ENCODE results near the gene TGFA. TPM values are rescaled to one million over a fixed set of nuclear protein-coding genes. Genes with fewer than 3 reads are reported as not detected.
A peak's percentile ranks its signal among the peaks of the same experiment; 100 is the strongest.

The TGFA gene
- total RNA-seq, 1 donor from 2014 or later: 1.4 TPM

GRCh38 chr2:70515938-70516337 lies 37.7 kb downstream of the TGFA start:
- Histone ChIP-seq H3K9me3 (ENCODE audit: insufficient read depth, low read depth, low read length) (no peaks in the 10 kb centered on the region), H3K9ac (ENCODE audit: low read length) (no peak overlapping the region), H3K79me2 (ENCODE audit: insufficient read depth, low read length) (no peaks in the 10 kb centered on the region), H3K4me3 (ENCODE audit: insufficient read depth, low read depth, low read length) (no peak overlapping the region), H3K4me1 (ENCODE audit: insufficient read depth, low read length) (no peaks in the 10 kb centered on the region), H4K20me1 (ENCODE audit: insufficient read depth, low read length) (no peaks in the 10 kb centered on the region), H3K27me3 (ENCODE audit: insufficient read depth, low read length) (peaks cover 4% of the 10 kb centered on the region), H3K27ac (ENCODE audit: low read depth, low read length) (no peak overlapping the region), H2AFZ (ENCODE audit: low read depth, low read length) (no peak overlapping the region), H3K4me2 (ENCODE audit: low read length) (no peak overlapping the region), H3K36me3 (ENCODE audit: insufficient read depth, low read length) (no peaks in the 10 kb centered on the region)
- Mint-ChIP-seq H3K4me3 (ENCODE audit: unreplicated experiment) (no peak overlapping the region), H3K36me3 (ENCODE audit: low read depth, unreplicated experiment) (no peaks in the 10 kb centered on the region), H3K27me3 (ENCODE audit: low read depth, unreplicated experiment) (peaks cover 4% of the 10 kb centered on the region), H3K4me1 (ENCODE audit: low read depth, unreplicated experiment) (peaks cover 7% of the 10 kb centered on the region), H3K9me3 (ENCODE audit: unreplicated experiment) (peaks cover 3% of the 10 kb centered on the region), H3K27ac (ENCODE audit: unreplicated experiment) (no peak overlapping the region)
- no peak for FAIRE-seq
- DNase-seq (ENCODE audit: low read depth): no peak
- TF ChIP-seq CTCF (IDR thresholded peaks at IDR 0.05; ENCODE audit: insufficient read depth, low read depth, low read length) (no peak), EZH2 (IDR thresholded peaks at IDR 0.05; ENCODE audit: insufficient read depth, low read length) (no peak)

GRCh38 chr2:70514612-70515055 lies 39.0 kb downstream of the TGFA start:
- no peak for FAIRE-seq
- Mint-ChIP-seq H3K4me1 (ENCODE audit: low read depth, unreplicated experiment) (peaks cover 7% of the 10 kb centered on the region), H3K4me3 (ENCODE audit: unreplicated experiment) (no peak overlapping the region), H3K9me3 (ENCODE audit: unreplicated experiment) (peaks cover under 1% of the 10 kb centered on the region), H3K27me3 (ENCODE audit: low read depth, unreplicated experiment) (peaks cover 4% of the 10 kb centered on the region), H3K36me3 (ENCODE audit: low read depth, unreplicated experiment) (no peaks in the 10 kb centered on the region), H3K27ac (ENCODE audit: unreplicated experiment) (no peak overlapping the region)
- Histone ChIP-seq H2AFZ (ENCODE audit: low read depth, low read length) (no peak overlapping the region), H3K27ac (ENCODE audit: low read depth, low read length) (no peak overlapping the region), H3K9me3 (ENCODE audit: insufficient read depth, low read depth, low read length) (no peaks in the 10 kb centered on the region), H3K36me3 (ENCODE audit: insufficient read depth, low read length) (no peaks in the 10 kb centered on the region), H3K4me2 (ENCODE audit: low read length) (no peak overlapping the region), H3K4me3 (ENCODE audit: insufficient read depth, low read depth, low read length) (no peak overlapping the region), H3K27me3 (ENCODE audit: insufficient read depth, low read length) (peaks cover 4% of the 10 kb centered on the region), H4K20me1 (ENCODE audit: insufficient read depth, low read length) (no peaks in the 10 kb centered on the region), H3K9ac (ENCODE audit: low read length) (no peak overlapping the region), H3K4me1 (ENCODE audit: insufficient read depth, low read length) (no peaks in the 10 kb centered on the region), H3K79me2 (ENCODE audit: insufficient read depth, low read length) (no peaks in the 10 kb centered on the region)
- DNase-seq (ENCODE audit: low read depth): no peak
- TF ChIP-seq CTCF (IDR thresholded peaks at IDR 0.05; ENCODE audit: insufficient read depth, low read depth, low read length) (no peak), EZH2 (IDR thresholded peaks at IDR 0.05; ENCODE audit: insufficient read depth, low read length) (no peak)

- Mint-ChIP-seq H3K27ac (ENCODE audit: unreplicated experiment) (no peak overlapping the region), H3K9me3 (ENCODE audit: unreplicated experiment) (no peaks in the 10 kb centered on the region), H3K4me3 (ENCODE audit: unreplicated experiment) (no peak overlapping the region), H3K4me1 (ENCODE audit: low read depth, unreplicated experiment) (peaks cover 8% of the 10 kb centered on the region), H3K27me3 (ENCODE audit: low read depth, unreplicated experiment) (peaks cover 4% of the 10 kb centered on the region), H3K36me3 (ENCODE audit: low read depth, unreplicated experiment) (no peaks in the 10 kb centered on the region)
- Histone ChIP-seq H3K27me3 (ENCODE audit: insufficient read depth, low read length) (peaks cover 4% of the 10 kb centered on the region), H3K4me3 (ENCODE audit: insufficient read depth, low read depth, low read length) (no peak overlapping the region), H4K20me1 (ENCODE audit: insufficient read depth, low read length) (no peaks in the 10 kb centered on the region), H2AFZ (ENCODE audit: low read depth, low read length) (no peak overlapping the region), H3K9ac (ENCODE audit: low read length) (no peak overlapping the region), H3K36me3 (ENCODE audit: insufficient read depth, low read length) (no peaks in the 10 kb centered on the region), H3K9me3 (ENCODE audit: insufficient read depth, low read depth, low read length) (no peaks in the 10 kb centered on the region), H3K4me2 (ENCODE audit: low read length) (no peak overlapping the region), H3K27ac (ENCODE audit: low read depth, low read length) (no peak overlapping the region), H3K4me1 (ENCODE audit: insufficient read depth, low read length) (no peaks in the 10 kb centered on the region), H3K79me2 (ENCODE audit: insufficient read depth, low read length) (no peaks in the 10 kb centered on the region)
- DNase-seq (ENCODE audit: low read depth) (no peak), FAIRE-seq (peak; percentile 17)
- TF ChIP-seq CTCF (IDR thresholded peaks at IDR 0.05; ENCODE audit: insufficient read depth, low read depth, low read length): no peak
- TF ChIP-seq EZH2 (IDR thresholded peaks at IDR 0.05; ENCODE audit: insufficient read depth, low read length): no peak
Observed at GRCh38 chr2:70513738-70514137, 39.9 kb downstream of the TGFA start.

Data from astrocyte (in vitro differentiated cells and primary cell).